HL-60 (cell line): ENCODE measurements around the gene SHISA2.

Source experiments
- CTCF ChIP-seq: IDR thresholded peaks from one replicate; pipeline ENCODE4 v1.5.1; 2011; ENCODE audit warnings: low read length, control low read depth, inconsistent platforms; ENCODE audit not compliant: insufficient read depth
- TF ChIP-seq, protein P1 (sequence below): IDR thresholded peaks from 2 replicates; pipeline ENCODE4 v1.6.1; 2012; ENCODE audit warnings: low read depth; ENCODE audit not compliant: insufficient replicate concordance

DNA sequence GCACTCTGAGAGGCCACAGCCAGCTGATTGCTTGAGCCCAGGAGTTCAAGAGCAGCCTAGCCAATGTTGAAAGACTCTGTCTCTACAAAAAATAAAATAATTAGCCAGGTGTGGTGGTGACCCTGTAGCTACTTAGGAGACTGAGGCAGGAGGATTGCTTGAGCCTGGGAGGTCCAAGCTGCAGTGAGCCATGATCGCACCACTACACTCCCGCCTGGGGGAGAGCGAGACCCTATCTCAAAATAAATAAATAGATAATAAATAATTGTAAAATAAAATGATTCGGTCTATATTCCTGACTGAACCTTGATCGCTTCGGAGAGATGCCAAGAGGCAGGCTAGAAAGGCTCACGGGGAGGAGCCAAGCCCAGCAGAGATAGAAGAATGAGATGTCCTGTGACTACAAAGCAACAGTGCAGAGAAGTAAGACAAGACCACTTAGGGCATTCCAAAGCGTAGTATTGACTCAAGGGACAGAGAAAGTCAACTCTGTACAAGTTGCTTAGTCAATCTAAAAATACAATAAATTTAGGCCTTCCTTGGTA, 12.8 kb downstream of the SHISA2 start:
- TF ChIP-seq CTCF: no peak
- TF ChIP-seq, protein P1, sequence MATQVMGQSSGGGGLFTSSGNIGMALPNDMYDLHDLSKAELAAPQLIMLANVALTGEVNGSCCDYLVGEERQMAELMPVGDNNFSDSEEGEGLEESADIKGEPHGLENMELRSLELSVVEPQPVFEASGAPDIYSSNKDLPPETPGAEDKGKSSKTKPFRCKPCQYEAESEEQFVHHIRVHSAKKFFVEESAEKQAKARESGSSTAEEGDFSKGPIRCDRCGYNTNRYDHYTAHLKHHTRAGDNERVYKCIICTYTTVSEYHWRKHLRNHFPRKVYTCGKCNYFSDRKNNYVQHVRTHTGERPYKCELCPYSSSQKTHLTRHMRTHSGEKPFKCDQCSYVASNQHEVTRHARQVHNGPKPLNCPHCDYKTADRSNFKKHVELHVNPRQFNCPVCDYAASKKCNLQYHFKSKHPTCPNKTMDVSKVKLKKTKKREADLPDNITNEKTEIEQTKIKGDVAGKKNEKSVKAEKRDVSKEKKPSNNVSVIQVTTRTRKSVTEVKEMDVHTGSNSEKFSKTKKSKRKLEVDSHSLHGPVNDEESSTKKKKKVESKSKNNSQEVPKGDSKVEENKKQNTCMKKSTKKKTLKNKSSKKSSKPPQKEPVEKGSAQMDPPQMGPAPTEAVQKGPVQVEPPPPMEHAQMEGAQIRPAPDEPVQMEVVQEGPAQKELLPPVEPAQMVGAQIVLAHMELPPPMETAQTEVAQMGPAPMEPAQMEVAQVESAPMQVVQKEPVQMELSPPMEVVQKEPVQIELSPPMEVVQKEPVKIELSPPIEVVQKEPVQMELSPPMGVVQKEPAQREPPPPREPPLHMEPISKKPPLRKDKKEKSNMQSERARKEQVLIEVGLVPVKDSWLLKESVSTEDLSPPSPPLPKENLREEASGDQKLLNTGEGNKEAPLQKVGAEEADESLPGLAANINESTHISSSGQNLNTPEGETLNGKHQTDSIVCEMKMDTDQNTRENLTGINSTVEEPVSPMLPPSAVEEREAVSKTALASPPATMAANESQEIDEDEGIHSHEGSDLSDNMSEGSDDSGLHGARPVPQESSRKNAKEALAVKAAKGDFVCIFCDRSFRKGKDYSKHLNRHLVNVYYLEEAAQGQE: no peak
